Gastrocnemius medialis (tissue), 4 donors: Measurements from ENCODE around the gene FAM107A. TPM values are rescaled to one million over a fixed set of nuclear protein-coding genes. Genes with fewer than 3 reads are reported as not detected.

Source experiments
- ATAC-seq, 2 donors: fragments of 150-250 bp; one replicate each; pipeline ENCODE4 v1.9.1; 2016
- DNase-seq, 2 donors: peaks; one replicate each; pipeline ENCODE4 v3.0.0-alpha.2; 2019
- H3K27ac ChIP-seq, 4 donors: fragments of 200-600 bp; sonication (generic); 1 replicate in 1 of 4; 2 replicates in 3 of 4; pipeline ENCODE4 v1.5.1; 2016 to 2018; ENCODE audit warnings: mild to moderate bottlenecking in 2 of 4, moderate library complexity in 1 of 4
- H3K27me3 ChIP-seq, 3 donors: fragments of 200-600 bp; sonication (generic) in 2 of 3; 1 replicate in 1 of 3; 2 replicates in 2 of 3; pipeline versions ENCODE4 v1.5.1 to v1.6.0; 2016 to 2019; ENCODE audit warnings: mild to moderate bottlenecking in 1 of 3, moderate library complexity in 1 of 3
- H3K36me3 ChIP-seq, 2 donors: fragments of 200-600 bp; sonication (generic) in 1 of 2; one replicate each; pipeline ENCODE4 v1.5.1; 2017 to 2018
- H3K4me1 ChIP-seq, 2 donors: fragments of 200-600 bp; sonication (generic) in 1 of 2; one replicate each; pipeline ENCODE4 v1.5.1; 2016 to 2017; ENCODE audit warnings: mild to moderate bottlenecking in 2 of 2
- H3K4me3 ChIP-seq, 4 donors: fragments of 200-600 bp; sonication (generic) in 3 of 4; 1 replicate in 1 of 4; 2 replicates in 3 of 4; pipeline ENCODE4 v1.5.1; 2016 to 2019; ENCODE audit warnings: mild to moderate bottlenecking in 2 of 4
- H3K9me3 ChIP-seq, 3 donors: fragments of 200-600 bp; sonication (generic) in 2 of 3; 1 replicate in 1 of 3; 2 replicates in 2 of 3; pipeline ENCODE4 v1.5.1; 2016 to 2019
- POLR2A ChIP-seq, 2 donors: fragments of 450-650 bp; IDR thresholded peaks; one replicate each; pipeline ENCODE4 v1.6.1; 2017; ENCODE audit warnings: antibody characterized with exemption in 2 of 2, mild to moderate bottlenecking in 2 of 2, moderate library complexity in 2 of 2
- in situ Hi-C, 4 donors: fragments of 200-750 bp; cut with MboI; loops; one replicate each; pipeline versions ENCODE4 v1.15.0 to v1.8.0; 2017; ENCODE audit warnings: low sequenced_read_pairs in 4 of 4
- intact Hi-C: fragments of 100-400 bp; cut with DNase I; formaldehyde crosslinking; loops from one replicate; pipeline ENCODE4 v1.15.1; 2023; ENCODE audit warnings: low total_unique reads
- total RNA-seq, 4 donors: library from RNA; depleted of rRNA; stranded (reverse); fragments of >200 nt; gene quantifications; one replicate each; pipeline versions ENCODE4 v1.1.0 to v1.2.3, GENCODE V29; 2016
- TF ChIP-seq, protein P1 (sequence below), 5 experiments: fragments of 450-650 bp in 3 of 5; fragments of 200-600 bp in 2 of 5; sonication (generic) in 2 of 5; IDR thresholded peaks in 4 of 5; conservative IDR thresholded peaks in 1 of 5; 1 replicate in 4 of 5; 2 replicates in 1 of 5; pipeline ENCODE4 v1.5.1; 2016 to 2019; ENCODE audit warnings: antibody characterized with exemption in 5 of 5, mild to moderate bottlenecking in 3 of 5, moderate library complexity in 3 of 5

FAM107A gene
- 10 to 100 TPM; 21.1 to 28.5 (median 27.6) TPM for total RNA-seq

DNA sequence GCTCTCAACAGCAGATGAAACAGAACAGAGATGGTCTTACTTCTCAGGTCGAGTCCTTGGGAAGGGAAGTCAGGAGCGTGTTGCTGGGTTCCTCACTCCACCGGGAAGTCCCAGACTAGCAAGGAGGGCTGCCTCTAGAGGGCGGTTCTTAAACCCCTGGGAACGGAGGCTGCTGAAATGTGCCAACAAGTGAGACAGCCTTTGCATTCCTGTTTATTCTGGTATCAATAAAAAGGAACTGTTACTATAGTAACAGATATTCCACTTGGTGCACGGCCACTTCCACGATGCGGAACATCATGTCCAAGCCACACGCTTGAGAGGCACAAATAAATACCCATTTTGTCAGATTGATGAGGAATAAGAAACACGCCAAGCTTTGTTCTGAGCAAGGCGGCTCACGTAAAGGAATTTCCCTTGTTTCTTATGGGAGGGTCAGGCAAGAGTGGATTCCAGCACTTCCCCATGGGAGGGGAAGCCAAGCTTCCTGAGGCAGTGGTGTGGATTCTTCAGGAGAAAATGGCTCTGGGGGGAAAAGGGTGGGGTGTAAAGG, at the start of gene FAM107A:
FAM107A (minus strand) TSS at position 123 of the 553 bp plus-strand sequence. CDS start 7,531 bp downstream, outside the sequence.
- Histone ChIP-seq H3K27me3 (no peaks in the 10 kb centered on the region), H3K27ac (peak within 1 kb of the TSS; percentile 66 to 81 (median 81)), H3K4me3 (peak within 1 kb of the TSS; percentile 32 to 55 (median 43)), H3K36me3 (no peaks in the 10 kb centered on the region), H3K9me3 (no peaks in the 10 kb centered on the region), H3K4me1 (peaks cover 0 to 4% of the 10 kb centered on the region in 2 donors)
- TF ChIP-seq POLR2A (IDR thresholded peaks at IDR 0.05): peak; percentile 31 to 63
- TF ChIP-seq, protein P1, sequence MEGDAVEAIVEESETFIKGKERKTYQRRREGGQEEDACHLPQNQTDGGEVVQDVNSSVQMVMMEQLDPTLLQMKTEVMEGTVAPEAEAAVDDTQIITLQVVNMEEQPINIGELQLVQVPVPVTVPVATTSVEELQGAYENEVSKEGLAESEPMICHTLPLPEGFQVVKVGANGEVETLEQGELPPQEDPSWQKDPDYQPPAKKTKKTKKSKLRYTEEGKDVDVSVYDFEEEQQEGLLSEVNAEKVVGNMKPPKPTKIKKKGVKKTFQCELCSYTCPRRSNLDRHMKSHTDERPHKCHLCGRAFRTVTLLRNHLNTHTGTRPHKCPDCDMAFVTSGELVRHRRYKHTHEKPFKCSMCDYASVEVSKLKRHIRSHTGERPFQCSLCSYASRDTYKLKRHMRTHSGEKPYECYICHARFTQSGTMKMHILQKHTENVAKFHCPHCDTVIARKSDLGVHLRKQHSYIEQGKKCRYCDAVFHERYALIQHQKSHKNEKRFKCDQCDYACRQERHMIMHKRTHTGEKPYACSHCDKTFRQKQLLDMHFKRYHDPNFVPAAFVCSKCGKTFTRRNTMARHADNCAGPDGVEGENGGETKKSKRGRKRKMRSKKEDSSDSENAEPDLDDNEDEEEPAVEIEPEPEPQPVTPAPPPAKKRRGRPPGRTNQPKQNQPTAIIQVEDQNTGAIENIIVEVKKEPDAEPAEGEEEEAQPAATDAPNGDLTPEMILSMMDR (IDR thresholded peaks at IDR 0.05 in 4 of 5, conservative IDR thresholded peaks at IDR 0.05 in 1 of 5): peak in 1 of 5 experiments; percentile 16
- in situ Hi-C loops (loop anchor here in 1 of 4 donors (5.0 kb wide), 1 partner anchor 45 kb away; no protein-coding TSS in a partner anchor), intact Hi-C loops (no loop called here)
- peak in 1 of 2 donors; percentile 30 for DNase-seq
- peak; percentile 75 to 86 for ATAC-seq

DNA sequence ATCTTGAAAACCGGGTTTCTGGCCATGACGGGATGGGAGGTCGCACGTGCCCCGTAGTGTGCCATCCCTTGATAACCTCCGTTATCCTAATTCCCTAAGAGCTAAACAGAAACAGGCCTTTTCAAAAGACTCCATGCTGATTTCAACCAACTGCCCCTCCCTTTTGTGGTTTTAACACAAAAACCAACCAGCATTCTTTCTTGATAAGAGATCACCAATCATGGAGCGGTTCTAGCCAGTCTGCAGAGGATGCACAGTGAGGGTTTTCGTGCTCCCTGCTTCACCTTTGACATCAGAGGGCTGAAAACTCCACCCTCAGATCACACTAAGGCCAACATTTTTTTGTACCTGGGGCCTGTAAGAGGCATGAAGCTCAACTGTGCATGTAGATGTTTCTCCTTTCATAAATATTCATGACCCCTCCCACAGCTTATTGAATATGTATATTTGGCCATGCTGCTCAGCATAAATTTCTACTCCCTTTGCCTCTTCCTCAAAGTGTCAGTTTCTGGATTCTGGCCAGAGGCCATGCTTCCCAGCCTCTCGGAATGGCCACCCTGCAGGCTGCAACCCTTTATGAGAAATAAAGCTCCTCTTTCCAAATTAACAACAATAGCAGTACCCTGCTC, 48.1 kb upstream of the FAM107A start:
- in situ Hi-C loops: loop anchor here in 3 of 4 donors (5.0 to 25.0 kb wide), 3 partner anchors 53 to 1237 kb away; no protein-coding TSS in a partner anchor
- DNase-seq (no peak), ATAC-seq (no peak)
- H3K27ac ChIP-seq: no peak overlapping the region
- H3K27me3 ChIP-seq: no peaks in the 10 kb centered on the region
- TF ChIP-seq, protein P1 (IDR thresholded peaks at IDR 0.05 in 4 of 5, conservative IDR thresholded peaks at IDR 0.05 in 1 of 5): no peak
- TF ChIP-seq POLR2A (IDR thresholded peaks at IDR 0.05): no peak
- H3K36me3 ChIP-seq: no peaks in the 10 kb centered on the region
- H3K9me3 ChIP-seq: no peaks in the 10 kb centered on the region
- intact Hi-C loops: loop anchor here (5.0 kb wide), 1 partner anchor 38 kb away; no protein-coding TSS in a partner anchor
- H3K4me1 ChIP-seq: peaks cover 26 to 33% of the 10 kb centered on the region in 2 donors
- H3K4me3 ChIP-seq: no peak overlapping the region

DNA sequence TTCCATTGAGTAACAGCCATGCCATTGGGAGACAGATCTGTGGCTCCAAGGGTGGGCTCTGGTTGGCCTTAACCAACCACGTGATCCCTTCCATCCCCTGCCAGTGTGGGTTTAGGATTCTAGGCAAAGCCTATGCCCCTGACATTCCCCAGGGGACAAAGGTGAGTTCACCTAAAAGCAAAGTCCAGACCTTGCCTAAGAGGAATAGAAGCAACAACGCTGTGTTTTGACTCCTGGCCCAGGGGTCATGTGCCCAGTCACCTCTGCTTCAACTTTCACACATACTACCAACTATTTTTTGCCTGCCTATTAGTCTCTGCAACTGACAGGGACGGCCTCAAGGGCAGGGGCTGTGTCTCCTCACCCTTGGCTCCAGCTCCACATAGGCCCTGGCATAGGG, 47.4 kb upstream of the FAM107A start:
- in situ Hi-C loops: loop anchor here in 1 of 4 donors (5.0 kb wide), 1 partner anchor 47 kb away; the partner anchor contains the start of gene FAM107A
- H3K27ac ChIP-seq: no peak overlapping the region

DNA sequence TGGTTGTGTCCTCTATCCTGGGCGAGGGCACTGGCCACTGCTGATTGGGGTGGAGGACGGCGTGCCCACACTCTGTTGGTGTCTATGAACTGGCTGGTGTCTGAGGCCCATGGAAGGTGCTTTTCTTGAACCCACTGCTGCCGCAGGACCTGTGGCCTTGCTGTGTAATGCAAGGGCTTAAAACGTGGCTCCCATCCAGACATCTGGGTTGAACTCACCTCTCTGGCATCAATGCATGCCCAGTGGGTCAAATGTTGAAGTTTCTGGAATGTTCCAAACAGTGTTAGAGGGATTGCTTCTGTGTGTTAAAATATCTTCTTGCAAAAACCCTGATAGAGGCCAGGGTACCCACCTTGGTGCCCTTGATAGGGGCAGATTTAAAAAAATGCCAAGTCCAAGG, 46.8 kb upstream of the FAM107A start:
- H3K36me3 ChIP-seq: no peaks in the 10 kb centered on the region
- H3K27me3 ChIP-seq: no peaks in the 10 kb centered on the region
- no peaks in the 10 kb centered on the region for H3K9me3 ChIP-seq
- DNase-seq: no peak
- intact Hi-C loops (no loop called here), in situ Hi-C loops (loop anchor here in 1 of 4 donors (5.0 kb wide), 1 partner anchor 47 kb away; the partner anchor contains the start of gene FAM107A)
- no peak overlapping the region for H3K4me3 ChIP-seq
- no peak overlapping the region for H3K27ac ChIP-seq
- peaks cover 16 to 19% of the 10 kb centered on the region in 2 donors for H3K4me1 ChIP-seq
- TF ChIP-seq POLR2A (IDR thresholded peaks at IDR 0.05): no peak
- TF ChIP-seq, protein P1 (IDR thresholded peaks at IDR 0.05 in 4 of 5, conservative IDR thresholded peaks at IDR 0.05 in 1 of 5): no peak
- no peak for ATAC-seq

More for the DNA sequence above, 47.4 kb upstream of the FAM107A start:
- TF ChIP-seq, protein P1 (IDR thresholded peaks at IDR 0.05 in 4 of 5, conservative IDR thresholded peaks at IDR 0.05 in 1 of 5): no peak
- TF ChIP-seq POLR2A (IDR thresholded peaks at IDR 0.05): no peak
- peaks cover 18 to 25% of the 10 kb centered on the region in 2 donors for H3K4me1 ChIP-seq
- ATAC-seq (no peak), DNase-seq (no peak)
- no peak overlapping the region for H3K4me3 ChIP-seq
- intact Hi-C loops: no loop called here
- no peaks in the 10 kb centered on the region for H3K27me3 ChIP-seq
- no peaks in the 10 kb centered on the region for H3K36me3 ChIP-seq
- H3K9me3 ChIP-seq: no peaks in the 10 kb centered on the region
